PFSK-1 (cell line): Measurements from ENCODE around the gene GUCY1A1.

Source experiments
- FOXP2 ChIP-seq: optimal IDR thresholded peaks from 2 replicates; pipeline ENCODE3; 2011; ENCODE audit warnings: borderline replicate concordance, control low read depth, inconsistent platforms; ENCODE audit not compliant: insufficient read depth; ENCODE audit errors: extremely low read length, extremely low read depth
- POLR2AphosphoS5 ChIP-seq: IDR thresholded peaks from 2 replicates; pipeline ENCODE4 v1.6.1; 2012; ENCODE audit warnings: low read depth, mild to moderate bottlenecking, control low read depth, low read length, moderate library complexity
- REST ChIP-seq, 2 experiments: IDR thresholded peaks; 2 replicates each; pipeline versions ENCODE4 v1.6.1 to v1.8.0; 2011 to 2012; ENCODE audit warnings: low read depth in 2 of 2, low read length in 2 of 2, control low read depth in 1 of 2, inconsistent platforms in 1 of 2, mild to moderate bottlenecking in 1 of 2, moderate library complexity in 1 of 2; ENCODE audit not compliant: insufficient read depth in 1 of 2
- SIN3A ChIP-seq: IDR thresholded peaks from 2 replicates; pipeline ENCODE4 v1.6.1; 2012; ENCODE audit warnings: mild to moderate bottlenecking, low read length, moderate library complexity, borderline replicate concordance; ENCODE audit not compliant: insufficient read depth
- TAF1 ChIP-seq: IDR thresholded peaks from 2 replicates; pipeline ENCODE4 v1.6.1; 2012; ENCODE audit warnings: low read length, control low read depth, borderline replicate concordance; ENCODE audit not compliant: insufficient read depth

GUCY1A1 gene

GRCh38 chr4:155693015-155693663 is 26.5 kb downstream of the GUCY1A1 start:
- no peak for TF ChIP-seq REST (IDR thresholded peaks at IDR 0.05; ENCODE audit: insufficient read depth in 1 of 2, low read depth in 2 of 2, low read length in 2 of 2)
- no peak for TF ChIP-seq TAF1
- TF ChIP-seq POLR2AphosphoS5, result no peak
- no peak for TF ChIP-seq FOXP2
- TF ChIP-seq SIN3A, result no peak

GRCh38 chr4:155694100-155694785 is 27.6 kb downstream of the GUCY1A1 start:
- TF ChIP-seq REST (IDR thresholded peaks at IDR 0.05; ENCODE audit: insufficient read depth in 1 of 2, low read depth in 2 of 2, low read length in 2 of 2), result no peak

GRCh38 chr4:155696226-155696625 is 29.6 kb downstream of the GUCY1A1 start:
- TF ChIP-seq FOXP2 (no peak), SIN3A (no peak), TAF1 (no peak), REST (IDR thresholded peaks at IDR 0.05; ENCODE audit: insufficient read depth in 1 of 2, low read depth in 2 of 2, low read length in 2 of 2) (no peak), POLR2AphosphoS5 (no peak)

GRCh38 chr4:155696726-155697125 is 30.1 kb downstream of the GUCY1A1 start:
- TF ChIP-seq SIN3A, result no peak
- TF ChIP-seq REST (IDR thresholded peaks at IDR 0.05; ENCODE audit: insufficient read depth in 1 of 2, low read depth in 2 of 2, low read length in 2 of 2), result no peak
- no peak for TF ChIP-seq TAF1
- no peak for TF ChIP-seq FOXP2
- TF ChIP-seq POLR2AphosphoS5, result no peak
